Body of pancreas (tissue), 4 donors: ENCODE measurements around the gene WDR5. TPM values are rescaled to one million over a fixed set of nuclear protein-coding genes. Genes with fewer than 3 reads are reported as not detected.

Source experiments
- ATAC-seq: fragments of 150-250 bp; one replicate; pipeline ENCODE4 v1.9.1; 2016
- DNase-seq, 4 donors: peaks; one replicate each; pipeline ENCODE4 v3.0.0-alpha.2; 2019
- H3K27ac ChIP-seq, 4 donors: fragments of 200-600 bp; sonication (generic); 1 replicate in 3 of 4; 2 replicates in 1 of 4; pipeline versions ENCODE4 v1.5.1 to v1.6.1; 2016 to 2019; ENCODE audit warnings: mild to moderate bottlenecking in 1 of 4, mixed read lengths in 1 of 4, moderate library complexity in 1 of 4
- H3K27me3 ChIP-seq, 2 donors: fragments of 200-600 bp; sonication (generic); one replicate each; pipeline ENCODE4 v1.6.0; 2016; ENCODE audit warnings: mild to moderate bottlenecking in 1 of 2
- H3K36me3 ChIP-seq, 2 donors: fragments of 200-600 bp; sonication (generic); replicated peaks in 1 of 2; 2 replicates each; pipeline ENCODE4 v1.5.1; 2016; ENCODE audit warnings: low read depth in 2 of 2; ENCODE audit not compliant: insufficient read depth in 1 of 2
- H3K4me1 ChIP-seq: fragments of 200-600 bp; sonication (generic); one replicate; pipeline ENCODE4 v1.6.0; 2016
- H3K4me3 ChIP-seq, 2 donors: fragments of 200-600 bp; sonication (generic); 1 replicate in 1 of 2; 2 replicates in 1 of 2; pipeline ENCODE4 v1.5.1; 2016 to 2019
- H3K9me3 ChIP-seq, 3 donors: fragments of 200-600 bp; sonication (generic); 1 replicate in 2 of 3; 2 replicates in 1 of 3; pipeline ENCODE4 v1.5.1; 2016
- CTCF ChIP-seq, 7 experiments: fragments of 450-650 bp in 4 of 7; fragments of 200-600 bp in 3 of 7; sonication (generic) in 3 of 7; IDR thresholded peaks; one replicate each; pipeline ENCODE4 v1.5.1; 2016 to 2019; ENCODE audit warnings: antibody characterized with exemption in 7 of 7
- POLR2A ChIP-seq, 3 donors: fragments of 450-650 bp; IDR thresholded peaks; one replicate each; pipeline ENCODE4 v1.6.1; 2016; ENCODE audit warnings: antibody characterized with exemption in 3 of 3, mild to moderate bottlenecking in 2 of 3
- WGBS, 2 donors: methylation state at CpG; one replicate each; pipeline ENCODE4 v1.1.5; 2017; 5-methylcytosine and 5-hydroxymethylcytosine counted together
- intact Hi-C: fragments of 100-400 bp; cut with DNase I; formaldehyde crosslinking; loops from one replicate; pipeline ENCODE4 v1.15.1; 2023
- total RNA-seq, 2 donors: library from RNA; depleted of rRNA; stranded (reverse); fragments of >200 nt; gene quantifications; one replicate each; pipeline ENCODE4 v1.1.0, GENCODE V29; 2016

WDR5 gene
- total RNA-seq, 2 donors from 2014 or later: 12.5 to 19.1 TPM

- intact Hi-C loops: no loop called here
- no peak overlapping the region for H3K4me3 ChIP-seq
- 65 to 77% methylated on average over 13 of the region's 13 CpGs for WGBS, 2 donors
- no peak for ATAC-seq
- H3K9me3 ChIP-seq: no peaks in the 10 kb centered on the region
- H3K27me3 ChIP-seq: no peaks in the 10 kb centered on the region
- TF ChIP-seq CTCF (IDR thresholded peaks at IDR 0.05) (no peak), POLR2A (IDR thresholded peaks at IDR 0.05) (no peak)
- H3K36me3 ChIP-seq: no peaks in the 10 kb centered on the region
- H3K4me1 ChIP-seq: peaks cover 33% of the 10 kb centered on the region
- no peak for DNase-seq
- H3K27ac ChIP-seq: peak overlapping the region; percentile 70 to 90 (median 79)
Observed at GRCh38 chr9:134131471-134132207, 4.2 kb upstream of the WDR5 start.

- no peaks in the 10 kb centered on the region for H3K9me3 ChIP-seq
- intact Hi-C loops: no loop called here
- no peak for DNase-seq
- TF ChIP-seq CTCF (IDR thresholded peaks at IDR 0.05) (no peak), POLR2A (IDR thresholded peaks at IDR 0.05) (no peak)
- peak overlapping the region; percentile 70 to 90 (median 79) for H3K27ac ChIP-seq
- H3K27me3 ChIP-seq: no peaks in the 10 kb centered on the region
- peaks cover 40% of the 10 kb centered on the region for H3K4me1 ChIP-seq
- WGBS, 2 donors: 72 to 74% methylated on average over 9 to 18 of the region's 19 CpGs
- no peak overlapping the region for H3K4me3 ChIP-seq
- H3K36me3 ChIP-seq: no peaks in the 10 kb centered on the region
- ATAC-seq: no peak
Observed at GRCh38 chr9:134132208-134132870, 3.5 kb upstream of the WDR5 start.

- peak overlapping the region; percentile 77 to 85 for H3K4me3 ChIP-seq
- no peak for TF ChIP-seq CTCF (IDR thresholded peaks at IDR 0.05)
- TF ChIP-seq POLR2A (IDR thresholded peaks at IDR 0.05): no peak
- H3K9me3 ChIP-seq: no peaks in the 10 kb centered on the region
- peak overlapping the region; percentile 82 to 97 (median 92) for H3K27ac ChIP-seq
- no peaks in the 10 kb centered on the region for H3K36me3 ChIP-seq
- intact Hi-C loops: no loop called here
- peaks cover 58% of the 10 kb centered on the region for H3K4me1 ChIP-seq
- WGBS, 2 donors: 3 to 6% methylated on average over 7 of the region's 7 CpGs
- no peaks in the 10 kb centered on the region for H3K27me3 ChIP-seq
- peak in 1 of 4 donors; percentile 40 for DNase-seq
- peak; percentile 0 for ATAC-seq
Observed at GRCh38 chr9:134134949-134135342, 936 bp upstream of the WDR5 start.

GRCh38 chr9:134136118-134136995, 475 bp downstream of the WDR5 start:
- Histone ChIP-seq H3K27me3 (no peaks in the 10 kb centered on the region), H3K27ac (peak overlapping the region; percentile 26 to 88 (median 58)), H3K4me3 (peak overlapping the region; percentile 72 to 81), H3K4me1 (peaks cover 47% of the 10 kb centered on the region), H3K9me3 (no peaks in the 10 kb centered on the region), H3K36me3 (peaks cover 0 to 5% of the 10 kb centered on the region in 2 donors)
- ATAC-seq (peak; percentile 10), DNase-seq (peak; percentile 23 to 40 (median 30))
- 0% methylated on average over 19 to 70 of the region's 93 CpGs for WGBS, 2 donors
- intact Hi-C loops: no loop called here
- peak in 1 of 3 donors; percentile 15 for TF ChIP-seq POLR2A (IDR thresholded peaks at IDR 0.05)
- peak in 1 of 7 experiments; percentile 14 for TF ChIP-seq CTCF (IDR thresholded peaks at IDR 0.05)
